ENCODE data around the gene HDAC4.

- TF ChIP-seq CTCF (IDR thresholded peaks at IDR 0.05), result no peak
- TF ChIP-seq ZFX (IDR thresholded peaks at IDR 0.05; ENCODE audit: borderline replicate concordance), result no peak
Observed at GRCh38 chr2:239302083-239302807, 98.6 kb downstream of the HDAC4 start.

Measured in 22Rv1 (cell line).